ENCODE data around the gene B4GALT3.

The B4GALT3 gene

GRCh38 chr1:161200992-161201835, 23.9 kb upstream of the B4GALT3 start:
- H3K27ac ChIP-seq = peak overlapping the region; percentile 88
- TF ChIP-seq ZFX (IDR thresholded peaks at IDR 0.05) (no peak), CTCF (conservative IDR thresholded peaks at IDR 0.05) (no peak)

DNA sequence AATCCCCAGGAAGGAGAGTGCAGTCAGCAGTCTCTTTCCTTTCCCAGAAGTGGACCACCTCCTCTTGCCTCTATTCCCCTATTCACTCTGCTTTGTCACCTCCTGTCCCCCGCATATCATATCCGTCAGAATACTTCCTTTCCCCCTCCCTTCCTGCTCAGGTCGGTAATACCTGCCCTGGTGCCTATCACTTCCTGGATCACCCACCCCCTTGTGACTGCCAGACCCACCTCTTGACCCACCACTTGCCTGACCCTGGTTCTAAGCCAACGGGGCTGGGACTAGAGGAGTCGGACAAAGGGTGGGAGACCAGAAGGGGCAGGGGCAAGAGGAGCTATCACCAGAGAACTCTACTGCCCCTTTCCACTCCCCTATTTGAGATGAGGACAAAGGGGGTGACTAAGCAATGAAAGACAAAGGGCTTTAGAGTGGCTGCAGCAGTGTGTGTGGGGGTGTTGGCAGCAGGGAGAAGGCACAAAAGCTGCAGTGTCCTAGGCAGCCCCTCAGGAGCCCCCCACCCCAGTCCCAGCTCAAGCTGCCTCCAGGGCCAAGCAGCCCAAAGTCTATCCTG, 23.2 kb upstream of the B4GALT3 start:
- H3K27ac ChIP-seq = peak overlapping the region; percentile 88; the same call in 1 of the 2 replicates
- TF ChIP-seq CTCF (conservative IDR thresholded peaks at IDR 0.05) = no peak
- no peak for TF ChIP-seq ZFX (IDR thresholded peaks at IDR 0.05)

GRCh38 chr1:161199506-161200139, 22.3 kb upstream of the B4GALT3 start:
- H3K27ac ChIP-seq = no peak overlapping the region

DNA sequence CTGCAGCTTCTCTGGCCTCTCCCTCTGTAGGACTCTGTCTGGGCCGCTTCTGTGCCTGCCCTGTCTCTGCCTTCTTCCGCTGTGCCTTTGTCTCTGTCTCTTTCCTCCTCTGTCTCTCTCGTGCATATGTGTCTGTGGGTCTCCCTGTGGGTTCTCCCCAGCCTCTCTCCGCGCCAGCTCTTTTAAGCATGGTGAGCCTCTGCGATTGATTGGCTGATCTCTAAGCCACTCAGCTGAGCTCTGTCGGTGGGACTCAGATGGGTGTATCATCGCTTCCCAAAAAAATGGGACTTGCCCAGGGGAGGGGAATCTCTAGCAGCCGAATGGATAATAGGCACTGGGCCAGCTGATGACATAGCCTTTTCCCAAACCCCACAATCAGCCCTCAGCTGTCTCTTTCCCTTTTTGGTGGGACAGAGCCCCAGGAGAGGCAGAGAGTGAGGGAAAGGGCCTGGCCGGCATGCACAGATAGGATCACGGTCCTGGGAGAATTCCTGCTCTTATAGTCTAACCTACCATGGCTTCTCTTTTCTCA, 21.7 kb upstream of the B4GALT3 start, which contains the start of gene ADAMTS4:
Gene ADAMTS4, minus strand, starts transcription at position 158 of the 535 bp plus-strand sequence. CDS start 427 bp downstream, outside the sequence.
- H3K27ac ChIP-seq = no peak within 1 kb of the TSS
- TF ChIP-seq ZFX (IDR thresholded peaks at IDR 0.05) (no peak), CTCF (conservative IDR thresholded peaks at IDR 0.05) (no peak)

More at GRCh38 chr1:161199506-161200139, 22.3 kb upstream of the B4GALT3 start:
- TF ChIP-seq CTCF (conservative IDR thresholded peaks at IDR 0.05) (no peak), ZFX (IDR thresholded peaks at IDR 0.05) (no peak)

DNA sequence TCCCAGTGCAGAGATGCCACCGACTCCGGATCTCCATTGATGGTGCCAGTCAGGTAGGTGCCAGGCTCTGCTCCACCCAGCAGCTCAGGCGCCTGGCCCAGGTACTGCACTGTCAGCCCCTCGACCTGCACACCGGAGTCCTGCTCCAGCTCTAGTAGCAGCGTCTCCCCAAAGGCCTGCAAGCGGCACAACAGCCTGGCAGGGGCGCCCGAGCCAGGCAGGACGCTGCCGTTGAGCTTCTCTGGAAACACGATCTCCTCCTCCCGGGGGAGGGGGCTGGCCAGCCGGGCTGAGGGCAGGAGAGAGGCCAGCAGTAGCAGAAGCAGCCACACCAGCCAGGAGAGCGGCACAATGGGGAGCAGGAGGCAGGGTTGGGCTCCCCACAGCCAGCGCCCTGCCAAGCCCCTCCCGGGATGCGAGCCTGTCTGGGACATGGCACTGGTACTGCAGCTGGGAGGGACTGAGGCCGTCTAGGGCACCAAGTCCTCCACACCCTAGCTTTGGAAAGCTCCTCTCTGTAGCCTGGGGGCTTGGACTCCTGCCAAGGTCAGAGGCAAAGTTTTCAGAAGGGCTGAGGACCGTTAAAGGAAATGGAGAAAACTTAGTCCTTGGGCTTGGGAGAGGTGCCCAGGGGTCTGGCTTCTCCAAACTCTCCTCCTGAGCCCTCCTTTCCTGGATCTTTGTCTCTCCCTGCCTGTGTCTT, 21.0 kb upstream of the B4GALT3 start:
- no peak overlapping the region for H3K27ac ChIP-seq
- TF ChIP-seq ZFX (IDR thresholded peaks at IDR 0.05) (no peak), CTCF (conservative IDR thresholded peaks at IDR 0.05) (no peak)

DNA sequence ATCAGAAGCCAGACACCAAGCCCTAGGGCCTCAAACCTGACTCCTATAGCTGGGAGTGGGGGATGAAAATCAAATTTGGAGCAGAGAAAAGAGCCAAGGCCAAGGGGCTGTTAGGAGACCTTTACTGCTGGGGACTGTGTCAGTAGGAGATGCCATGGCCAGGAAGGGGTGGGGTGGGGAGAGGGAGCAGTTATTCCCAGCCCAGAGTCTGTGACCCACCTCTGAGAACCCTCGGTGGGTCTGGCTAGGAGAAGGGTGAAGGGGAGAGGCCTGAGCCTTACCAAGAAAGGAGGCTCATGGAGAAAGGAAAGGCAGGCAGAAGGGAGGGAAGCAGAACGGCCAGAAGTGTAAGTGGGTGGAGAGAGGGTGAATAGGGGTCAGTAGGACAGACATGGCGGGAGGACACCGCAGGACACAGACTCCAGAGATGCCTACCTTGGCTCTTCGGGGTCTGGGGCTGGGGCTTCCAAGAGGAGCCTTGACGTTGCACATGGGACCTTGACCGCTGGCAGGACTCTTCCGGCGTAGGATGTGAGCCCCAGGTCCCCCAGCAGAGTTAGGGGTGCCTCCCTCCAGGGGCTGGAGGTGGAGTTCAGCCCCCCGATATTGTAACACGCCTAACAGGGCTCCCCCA, 20.4 kb upstream of the B4GALT3 start:
- TF ChIP-seq ZFX (IDR thresholded peaks at IDR 0.05) = no peak
- no peak overlapping the region for H3K27ac ChIP-seq
